Activated CD4-positive, alpha-beta T cell treated with anti-CD3 and anti-CD28 coated beads for 36 hours (primary cell): ENCODE data around the gene ADK. TPM values are rescaled to one million over a fixed set of nuclear protein-coding genes. Genes with fewer than 3 reads are reported as not detected.

Source experiments
- ATAC-seq: fragments of 200-7000 bp; cut with Tn5 transposase; one replicate; pipeline ENCODE4 v1.10.0; 2021; ENCODE audit warnings: mild to moderate bottlenecking, moderate library complexity
- CTCF ChIA-PET: fragments of 350-600 bp; sonication (Branson Sonifier 250); formaldehyde crosslinking; loops from one replicate; lab custom pipeline; 2021; ENCODE audit warnings: antibody characterized with exemption; lab: Charles Lee
- POLR2A ChIA-PET: fragments of 350-600 bp; sonication (Branson Sonifier 250); formaldehyde crosslinking; loops from one replicate; lab custom pipeline; 2021; ENCODE audit warnings: antibody characterized with exemption, inconsistent platforms; lab: Charles Lee
- DNase-seq: peaks from one replicate; pipeline ENCODE4 v3.0.0-alpha.2; 2020
- H3K27ac Mint-ChIP-seq: one replicate; pipeline ENCODE4 v1.8.0; 2021; ENCODE audit warnings: mixed read lengths
- H3K27me3 Mint-ChIP-seq: one replicate; pipeline ENCODE4 v1.8.0; 2021; ENCODE audit warnings: mixed read lengths
- H3K36me3 Mint-ChIP-seq: one replicate; pipeline ENCODE4 v1.8.0; 2021; ENCODE audit warnings: low read depth, mixed read lengths
- H3K4me1 Mint-ChIP-seq: one replicate; pipeline ENCODE4 v1.8.0; 2021; ENCODE audit warnings: mixed read lengths
- H3K4me3 Mint-ChIP-seq: one replicate; pipeline ENCODE4 v1.8.0; 2021; ENCODE audit warnings: mild to moderate bottlenecking, moderate library complexity, mixed read lengths
- H3K9me3 Mint-ChIP-seq: one replicate; pipeline ENCODE4 v1.8.0; 2021; ENCODE audit warnings: low read depth, mixed read lengths
- intact Hi-C, 2 experiments: fragments of 100-400 bp; cut with DNase I in 1 of 2; cut with micrococcal nuclease in 1 of 2; formaldehyde crosslinking; loops; one replicate each; pipeline versions ENCODE4 v1.14.2 to v1.15.1; 2022 to 2024; cut with DNase I, micrococcal nuclease
- total RNA-seq, 2 experiments: library from RNA; stranded (reverse); gene quantifications; one replicate each; pipeline ENCODE4 v1.2.3, GENCODE V29; 2021

The ADK gene
- total RNA-seq, 2 experiments from 2014 or later, result 53.7 to 55.0 TPM

DNA sequence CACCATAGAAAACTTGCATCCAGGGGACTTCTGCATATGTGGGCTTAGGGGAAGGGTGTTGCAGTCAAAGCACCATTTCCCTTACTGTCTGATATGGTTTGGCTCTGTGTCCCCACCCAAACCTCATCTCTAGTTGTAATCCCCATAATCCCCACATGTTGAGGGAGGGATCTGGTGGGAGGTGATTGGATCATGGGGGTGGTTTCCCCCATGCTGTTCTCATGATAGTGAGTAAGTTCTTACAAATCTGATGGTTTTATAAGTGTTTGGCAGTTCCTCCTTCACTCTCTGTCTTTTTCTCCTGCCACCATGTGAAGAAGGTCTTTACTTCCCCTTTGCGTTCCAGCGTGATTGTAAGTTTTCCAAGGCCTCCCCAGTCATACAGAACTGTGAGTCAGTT lies 177.4 kb downstream of the ADK start:
- Mint-ChIP-seq H3K27me3 (no peaks in the 10 kb centered on the region), H3K27ac (no peak overlapping the region), H3K36me3 (peaks cover 17% of the 10 kb centered on the region), H3K9me3 (no peaks in the 10 kb centered on the region), H3K4me1 (peaks cover 2% of the 10 kb centered on the region), H3K4me3 (no peak overlapping the region)
- intact Hi-C loops, result no loop called here
- ChIA-PET CTCF (no interaction called here), POLR2A (no interaction called here)
- ATAC-seq (no peak), DNase-seq (no peak)

DNA sequence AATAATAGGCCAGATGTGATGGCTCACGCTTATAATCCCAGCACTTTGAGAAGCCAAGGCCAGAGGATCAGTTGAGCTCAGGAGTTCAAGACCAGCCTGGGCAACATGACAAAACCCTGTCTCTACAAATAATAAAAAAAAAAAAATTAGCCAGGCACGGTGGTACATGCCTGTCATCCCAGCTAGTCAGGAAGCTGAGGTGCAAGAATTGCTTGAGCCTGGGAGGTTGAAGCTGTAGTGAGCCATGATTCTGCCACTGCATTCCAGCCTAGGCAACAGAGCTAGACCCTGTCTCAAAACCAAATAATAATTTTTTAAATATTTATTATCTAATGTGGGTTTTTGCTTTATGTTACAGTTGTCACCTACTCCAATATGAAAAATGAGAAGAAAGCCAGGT lies 178.9 kb downstream of the ADK start:
- Mint-ChIP-seq H3K9me3 (no peaks in the 10 kb centered on the region), H3K36me3 (peaks cover 13% of the 10 kb centered on the region), H3K4me1 (peaks cover 2% of the 10 kb centered on the region), H3K4me3 (no peak overlapping the region), H3K27ac (no peak overlapping the region), H3K27me3 (no peaks in the 10 kb centered on the region)
- intact Hi-C loops, result no loop called here
- ChIA-PET POLR2A (no interaction called here), CTCF (interaction anchor here (0.6 to 1.1 kb wide), 3 partner anchors 9 to 103 kb away, joined by 3 read pairs; no protein-coding TSS in a partner anchor)
- ATAC-seq, result no peak
- DNase-seq, result no peak

DNA sequence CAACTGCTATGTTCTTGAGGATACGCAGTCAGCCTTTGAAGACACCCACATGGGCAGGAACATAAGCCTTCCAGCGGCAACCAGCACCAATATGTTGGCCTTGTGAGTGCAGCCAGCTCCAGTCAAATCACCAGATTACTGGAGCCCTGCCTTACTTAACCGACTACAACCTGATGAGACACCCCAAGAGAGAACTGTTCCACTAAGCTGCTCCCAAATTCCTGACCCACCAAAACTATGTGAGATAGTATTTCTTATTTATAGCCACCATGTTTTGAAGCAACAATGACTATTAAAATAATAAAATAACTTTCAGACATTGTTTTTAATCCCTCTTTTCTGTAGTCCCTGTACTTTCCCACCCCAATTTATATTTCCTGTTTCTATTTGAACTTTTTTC lies 179.6 kb downstream of the ADK start:
- Mint-ChIP-seq H3K4me1 (peaks cover 2% of the 10 kb centered on the region), H3K4me3 (no peak overlapping the region), H3K9me3 (no peaks in the 10 kb centered on the region), H3K27ac (no peak overlapping the region), H3K27me3 (no peaks in the 10 kb centered on the region), H3K36me3 (peaks cover 13% of the 10 kb centered on the region)
- CTCF ChIA-PET, result interaction anchor here (0.7 kb wide), 1 partner anchor 401 kb away, joined by 3 read pairs; no protein-coding TSS in a partner anchor
- intact Hi-C loops, result no loop called here
- POLR2A ChIA-PET, result no interaction called here
- no peak for ATAC-seq
- DNase-seq, result no peak

DNA sequence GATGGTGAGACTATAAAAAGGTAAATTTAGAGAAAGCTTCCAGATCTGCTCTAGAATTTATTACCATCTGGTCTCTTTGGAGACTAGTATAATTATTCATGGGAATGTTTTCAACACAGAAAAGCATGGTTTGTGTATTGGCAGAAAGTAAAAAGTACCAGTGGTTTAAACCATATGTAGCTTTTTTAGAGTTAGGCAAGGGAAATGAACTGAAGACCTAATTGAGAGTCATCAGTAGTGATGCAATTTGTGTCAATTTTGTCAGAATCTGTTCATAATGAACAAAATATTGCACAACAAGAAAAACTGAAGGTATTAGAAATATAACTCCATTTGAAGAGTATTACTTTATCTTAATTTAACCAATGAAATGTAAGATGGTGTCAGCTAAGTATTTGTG lies 181.4 kb downstream of the ADK start:
- no peak for DNase-seq
- ATAC-seq, result no peak
- Mint-ChIP-seq H3K4me1 (peaks cover 4% of the 10 kb centered on the region), H3K36me3 (peaks cover 14% of the 10 kb centered on the region), H3K27ac (no peak overlapping the region), H3K4me3 (no peak overlapping the region), H3K27me3 (no peaks in the 10 kb centered on the region), H3K9me3 (no peaks in the 10 kb centered on the region)
- POLR2A ChIA-PET, result interaction anchor here (0.5 kb wide), 1 partner anchor 817 kb away, joined by 5 read pairs; no protein-coding TSS in a partner anchor
- CTCF ChIA-PET, result interaction anchor here (0.8 to 1.4 kb wide), 5 partner anchors 10 to 264 kb away, joined by 3 to 4 read pairs (median 4); no protein-coding TSS in a partner anchor
- intact Hi-C loops, result no loop called here

- Mint-ChIP-seq H3K27ac (no peak overlapping the region), H3K4me1 (peaks cover 4% of the 10 kb centered on the region), H3K27me3 (no peaks in the 10 kb centered on the region), H3K9me3 (no peaks in the 10 kb centered on the region), H3K36me3 (peaks cover 14% of the 10 kb centered on the region), H3K4me3 (no peak overlapping the region)
- ChIA-PET POLR2A (no interaction called here), CTCF (interaction anchor here (1.2 to 1.4 kb wide), 2 partner anchors 9 to 89 kb away, joined by 4 read pairs; no protein-coding TSS in a partner anchor)
- ATAC-seq, result no peak
- DNase-seq, result no peak
- intact Hi-C loops, result no loop called here
Observed at GRCh38 chr10:74333174-74333573, 182.2 kb downstream of the ADK start.

GRCh38 chr10:74334221-74334620 lies 183.2 kb downstream of the ADK start:
- H3K36me3 Mint-ChIP-seq, result peaks cover 10% of the 10 kb centered on the region
- intact Hi-C loops, result no loop called here
- ChIA-PET POLR2A (no interaction called here), CTCF (no interaction called here)
- DNase-seq, result no peak
- H3K4me1 Mint-ChIP-seq, result peaks cover 4% of the 10 kb centered on the region
- no peak overlapping the region for H3K4me3 Mint-ChIP-seq
- H3K27me3 Mint-ChIP-seq, result no peaks in the 10 kb centered on the region
- no peak overlapping the region for H3K27ac Mint-ChIP-seq
- no peak for ATAC-seq
- H3K9me3 Mint-ChIP-seq, result no peaks in the 10 kb centered on the region

- Mint-ChIP-seq H3K27ac (no peak overlapping the region), H3K4me3 (no peak overlapping the region), H3K4me1 (peaks cover 4% of the 10 kb centered on the region), H3K9me3 (no peaks in the 10 kb centered on the region), H3K27me3 (no peaks in the 10 kb centered on the region), H3K36me3 (peaks cover 10% of the 10 kb centered on the region)
- DNase-seq (no peak), ATAC-seq (no peak)
- CTCF ChIA-PET, result interaction anchor here (0.6 kb wide), 1 partner anchor 25 kb away, joined by 3 read pairs; no protein-coding TSS in a partner anchor
- POLR2A ChIA-PET, result no interaction called here
- intact Hi-C loops, result no loop called here
Observed at GRCh38 chr10:74335501-74335900, 184.5 kb downstream of the ADK start.

DNA sequence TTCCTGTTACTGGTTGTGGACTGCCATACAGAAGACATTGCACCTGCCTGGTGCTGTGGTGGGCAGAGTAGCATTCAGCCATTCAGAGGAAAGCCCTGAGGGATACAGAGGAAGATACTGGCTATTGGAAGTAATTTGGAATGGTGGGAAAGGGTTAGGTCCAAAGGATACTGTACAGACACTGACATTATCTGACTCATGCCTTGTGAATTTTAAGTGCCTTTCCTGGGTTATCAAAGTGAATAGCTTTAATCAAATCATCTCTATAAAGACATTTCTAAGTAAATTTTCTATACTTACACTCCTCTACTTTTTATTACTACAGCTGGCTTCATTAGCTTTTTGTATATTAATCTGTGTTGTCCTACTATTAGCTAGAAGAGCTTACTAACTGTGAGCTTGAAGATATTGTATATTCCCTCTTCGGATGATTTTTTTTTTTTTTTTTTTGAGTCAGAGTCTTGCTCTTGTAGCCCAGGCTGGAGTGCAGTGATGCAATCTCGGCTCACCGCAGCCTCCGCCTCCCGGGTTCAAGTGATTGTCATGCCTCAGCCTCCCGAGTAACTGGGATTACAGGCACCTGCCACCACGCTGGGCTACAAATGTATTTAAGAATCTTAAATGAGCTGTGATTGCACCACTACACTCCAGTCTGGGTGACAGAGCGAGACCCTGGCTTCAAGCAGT lies 186.5 kb downstream of the ADK start:
- CTCF ChIA-PET, result no interaction called here

DNA sequence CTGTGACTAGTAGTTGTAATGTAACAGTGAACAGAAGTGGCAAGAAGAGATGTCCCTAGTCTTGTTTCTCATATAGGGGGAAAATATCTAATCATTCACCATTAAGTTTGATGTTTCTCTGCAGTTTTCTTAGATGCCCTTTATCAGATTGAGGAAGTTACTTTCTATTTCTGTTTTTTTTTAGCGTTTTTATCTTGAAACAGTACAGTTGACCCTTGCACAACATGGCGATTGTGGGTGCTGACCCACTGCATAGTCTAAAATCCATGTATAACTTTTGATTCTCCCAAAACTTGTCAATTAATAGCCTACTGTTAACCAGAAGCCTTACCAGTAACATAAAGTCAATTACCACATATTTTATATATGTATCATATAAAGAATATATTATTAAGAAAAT lies 192.0 kb downstream of the ADK start:
- intact Hi-C loops, result no loop called here
- Mint-ChIP-seq H3K9me3 (peaks cover 21% of the 10 kb centered on the region), H3K4me1 (peaks cover 2% of the 10 kb centered on the region), H3K27ac (no peak overlapping the region), H3K36me3 (peaks cover 40% of the 10 kb centered on the region), H3K4me3 (no peak overlapping the region), H3K27me3 (no peaks in the 10 kb centered on the region)
- POLR2A ChIA-PET, result no interaction called here
- no peak for DNase-seq
- CTCF ChIA-PET, result no interaction called here
- ATAC-seq, result no peak

More for the DNA sequence above, 186.5 kb downstream of the ADK start:
- Mint-ChIP-seq H3K27me3 (no peaks in the 10 kb centered on the region), H3K36me3 (peaks cover 15% of the 10 kb centered on the region), H3K9me3 (peaks cover 3% of the 10 kb centered on the region), H3K4me3 (no peak overlapping the region), H3K27ac (no peak overlapping the region), H3K4me1 (peaks cover 4% of the 10 kb centered on the region)
- POLR2A ChIA-PET, result no interaction called here
- intact Hi-C loops, result no loop called here
- ATAC-seq (no peak), DNase-seq (no peak)

- ATAC-seq, result no peak
- H3K4me1 Mint-ChIP-seq, result peaks cover 2% of the 10 kb centered on the region
- peaks cover 21% of the 10 kb centered on the region for H3K9me3 Mint-ChIP-seq
- no peak overlapping the region for H3K27ac Mint-ChIP-seq
- ChIA-PET POLR2A (no interaction called here), CTCF (no interaction called here)
- DNase-seq, result no peak
- H3K36me3 Mint-ChIP-seq, result peaks cover 40% of the 10 kb centered on the region
- no peaks in the 10 kb centered on the region for H3K27me3 Mint-ChIP-seq
- H3K4me3 Mint-ChIP-seq, result no peak overlapping the region
- intact Hi-C loops, result no loop called here
Observed at GRCh38 chr10:74343804-74344203, 192.8 kb downstream of the ADK start.

- CTCF ChIA-PET, result no interaction called here
- intact Hi-C loops, result no loop called here
- ATAC-seq, result no peak
Observed at GRCh38 chr10:74344306-74344705, 193.3 kb downstream of the ADK start.

GRCh38 chr10:74347522-74347921 lies 196.5 kb downstream of the ADK start:
- Mint-ChIP-seq H3K9me3 (peaks cover 26% of the 10 kb centered on the region), H3K36me3 (peaks cover 35% of the 10 kb centered on the region), H3K27me3 (no peaks in the 10 kb centered on the region), H3K4me3 (no peak overlapping the region), H3K27ac (no peak overlapping the region), H3K4me1 (peaks cover 2% of the 10 kb centered on the region)
- intact Hi-C loops, result no loop called here
- ATAC-seq, result no peak
- ChIA-PET CTCF (no interaction called here), POLR2A (no interaction called here)
- no peak for DNase-seq

More at GRCh38 chr10:74344306-74344705, 193.3 kb downstream of the ADK start:
- H3K27me3 Mint-ChIP-seq, result no peaks in the 10 kb centered on the region
- H3K4me1 Mint-ChIP-seq, result peaks cover 2% of the 10 kb centered on the region
- POLR2A ChIA-PET, result no interaction called here
- peaks cover 38% of the 10 kb centered on the region for H3K36me3 Mint-ChIP-seq
- no peak overlapping the region for H3K27ac Mint-ChIP-seq
- no peak overlapping the region for H3K4me3 Mint-ChIP-seq
- no peak for DNase-seq
- H3K9me3 Mint-ChIP-seq, result peaks cover 21% of the 10 kb centered on the region
